PFSK-1 (cell line): ENCODE results near the gene PRDM8.

Source experiments
- FOXP2 ChIP-seq: optimal IDR thresholded peaks from 2 replicates; pipeline ENCODE3; 2011; ENCODE audit warnings: borderline replicate concordance, control low read depth, inconsistent platforms; ENCODE audit not compliant: insufficient read depth; ENCODE audit errors: extremely low read length, extremely low read depth
- POLR2AphosphoS5 ChIP-seq: IDR thresholded peaks from 2 replicates; pipeline ENCODE4 v1.6.1; 2012; ENCODE audit warnings: low read depth, mild to moderate bottlenecking, control low read depth, low read length, moderate library complexity
- REST ChIP-seq, 2 experiments: IDR thresholded peaks; 2 replicates each; pipeline versions ENCODE4 v1.6.1 to v1.8.0; 2011 to 2012; ENCODE audit warnings: low read depth in 2 of 2, low read length in 2 of 2, control low read depth in 1 of 2, inconsistent platforms in 1 of 2, mild to moderate bottlenecking in 1 of 2, moderate library complexity in 1 of 2; ENCODE audit not compliant: insufficient read depth in 1 of 2
- SIN3A ChIP-seq: IDR thresholded peaks from 2 replicates; pipeline ENCODE4 v1.6.1; 2012; ENCODE audit warnings: mild to moderate bottlenecking, low read length, moderate library complexity, borderline replicate concordance; ENCODE audit not compliant: insufficient read depth
- TAF1 ChIP-seq: IDR thresholded peaks from 2 replicates; pipeline ENCODE4 v1.6.1; 2012; ENCODE audit warnings: low read length, control low read depth, borderline replicate concordance; ENCODE audit not compliant: insufficient read depth

The PRDM8 gene

GRCh38 chr4:80199947-80200346 is 2.6 kb downstream of the PRDM8 start:
- TF ChIP-seq TAF1: no peak
- TF ChIP-seq POLR2AphosphoS5: no peak
- no peak for TF ChIP-seq REST (IDR thresholded peaks at IDR 0.05; ENCODE audit: insufficient read depth in 1 of 2, low read depth in 2 of 2, low read length in 2 of 2)
- TF ChIP-seq FOXP2: no peak
- TF ChIP-seq SIN3A: no peak

GRCh38 chr4:80201252-80202151 is 4.2 kb downstream of the PRDM8 start:
- TF ChIP-seq FOXP2 (no peak), POLR2AphosphoS5 (no peak), TAF1 (no peak), REST (IDR thresholded peaks at IDR 0.05; ENCODE audit: insufficient read depth in 1 of 2, low read depth in 2 of 2, low read length in 2 of 2) (no peak), SIN3A (no peak)

GRCh38 chr4:80202190-80202711 is 4.9 kb downstream of the PRDM8 start:
- no peak for TF ChIP-seq SIN3A
- TF ChIP-seq POLR2AphosphoS5: no peak
- TF ChIP-seq TAF1: no peak

- TF ChIP-seq FOXP2 (no peak), POLR2AphosphoS5 (no peak), SIN3A (no peak), REST (IDR thresholded peaks at IDR 0.05; ENCODE audit: insufficient read depth in 1 of 2, low read depth in 2 of 2, low read length in 2 of 2) (no peak)
These were observed 5.6 kb downstream of the PRDM8 start for GRCh38 chr4:80202741-80203553.

- no peak for TF ChIP-seq FOXP2
- no peak for TF ChIP-seq POLR2AphosphoS5
- TF ChIP-seq TAF1: no peak
- TF ChIP-seq REST (IDR thresholded peaks at IDR 0.05; ENCODE audit: insufficient read depth in 1 of 2, low read depth in 2 of 2, low read length in 2 of 2): no peak
- no peak for TF ChIP-seq SIN3A
These were observed 7.2 kb downstream of the PRDM8 start for GRCh38 chr4:80204433-80205011.
